HEK293 (cell line): ENCODE results near the gene PTPRN2.

ENCODE experiments used
- CTCF ChIP-seq: fragments of 450-650 bp; formaldehyde crosslinking; IDR thresholded peaks from 2 replicates; pipeline ENCODE4 v1.5.1; 2016; ENCODE audit warnings: missing biosample characterization, missing genetic modification characterization
- GLIS2 ChIP-seq: fragments of 450-650 bp; formaldehyde crosslinking; IDR thresholded peaks from 2 replicates; pipeline ENCODE4 v1.5.1; 2016; ENCODE audit warnings: missing biosample characterization, missing genetic modification characterization
- KLF1 ChIP-seq: fragments of 450-650 bp; formaldehyde crosslinking; IDR thresholded peaks from 2 replicates; pipeline ENCODE4 v1.5.1; 2016; ENCODE audit warnings: missing biosample characterization, missing genetic modification characterization
- SCRT1 ChIP-seq: fragments of 450-650 bp; formaldehyde crosslinking; IDR thresholded peaks from 2 replicates; pipeline ENCODE4 v1.5.1; 2016; ENCODE audit warnings: missing biosample characterization, missing genetic modification characterization, borderline replicate concordance
- ZBTB10 ChIP-seq: fragments of 450-650 bp; formaldehyde crosslinking; IDR thresholded peaks from 2 replicates; pipeline ENCODE4 v1.5.1; 2016; ENCODE audit warnings: missing biosample characterization, missing genetic modification characterization
- ZBTB26 ChIP-seq: fragments of 450-650 bp; formaldehyde crosslinking; optimal IDR thresholded peaks from 2 replicates; pipeline ENCODE3; 2016; ENCODE audit warnings: missing biosample characterization, mild to moderate bottlenecking, missing genetic modification characterization
- ZNF18 ChIP-seq: fragments of 450-650 bp; formaldehyde crosslinking; IDR thresholded peaks from 2 replicates; pipeline ENCODE4 v1.5.1; 2016; ENCODE audit warnings: missing biosample characterization, missing genetic modification characterization
- ZNF274 ChIP-seq, 2 experiments: fragments of 200-500 bp in 1 of 2; fragments of 450-650 bp in 1 of 2; sonication (Bioruptor generic) in 1 of 2; formaldehyde crosslinking in 1 of 2; IDR thresholded peaks; 2 replicates each; pipeline versions ENCODE4 v1.5.1 to v1.6.1; 2014 to 2016; ENCODE audit warnings: borderline replicate concordance in 1 of 2, inconsistent platforms in 1 of 2, low read length in 1 of 2, missing biosample characterization in 1 of 2, missing genetic modification characterization in 1 of 2
- ZNF518A ChIP-seq: fragments of 450-650 bp; formaldehyde crosslinking; conservative IDR thresholded peaks from 2 replicates; pipeline ENCODE4 v1.5.1; 2016; ENCODE audit warnings: low read depth, missing biosample characterization, missing genetic modification characterization
- ZNF600 ChIP-seq: fragments of 450-650 bp; formaldehyde crosslinking; IDR thresholded peaks from 2 replicates; pipeline ENCODE4 v1.5.1; 2016; ENCODE audit warnings: missing biosample characterization, missing genetic modification characterization
- ZNF629 ChIP-seq: fragments of 450-650 bp; formaldehyde crosslinking; IDR thresholded peaks from 2 replicates; pipeline ENCODE4 v1.5.1; 2017; ENCODE audit warnings: missing biosample characterization, missing genetic modification characterization
- ZNF677 ChIP-seq: fragments of 450-650 bp; IDR thresholded peaks from 2 replicates; pipeline ENCODE4 v1.5.0; 2018; ENCODE audit warnings: missing biosample characterization, mild to moderate bottlenecking, missing genetic modification characterization, moderate library complexity

GRCh38 chr7:158322616-158323530, 264.8 kb downstream of the PTPRN2 start:
- no peak for TF ChIP-seq CTCF (tag by site-specific recombination)
- no peak for TF ChIP-seq ZBTB26 (tag by site-specific recombination)
- no peak for TF ChIP-seq ZNF18 (tag by site-specific recombination)
- no peak for TF ChIP-seq ZNF274 (IDR thresholded peaks at IDR 0.05; ENCODE audit: low read length)
- TF ChIP-seq ZNF274 (tag by site-specific recombination; IDR thresholded peaks at IDR 0.05; ENCODE audit: borderline replicate concordance), result no peak
- no peak for TF ChIP-seq ZBTB10
- no peak for TF ChIP-seq KLF1
- TF ChIP-seq ZNF677 (tag by site-specific recombination), result no peak
- TF ChIP-seq GLIS2 (tag by site-specific recombination), result no peak
- TF ChIP-seq ZNF629 (tag by site-specific recombination), result no peak
- TF ChIP-seq ZNF518A (tag by site-specific recombination), result no peak
- no peak for TF ChIP-seq ZNF600 (tag by site-specific recombination)
- TF ChIP-seq SCRT1 (tag by site-specific recombination), result no peak
